ENCODE results near the gene ANTKMT.

DNA sequence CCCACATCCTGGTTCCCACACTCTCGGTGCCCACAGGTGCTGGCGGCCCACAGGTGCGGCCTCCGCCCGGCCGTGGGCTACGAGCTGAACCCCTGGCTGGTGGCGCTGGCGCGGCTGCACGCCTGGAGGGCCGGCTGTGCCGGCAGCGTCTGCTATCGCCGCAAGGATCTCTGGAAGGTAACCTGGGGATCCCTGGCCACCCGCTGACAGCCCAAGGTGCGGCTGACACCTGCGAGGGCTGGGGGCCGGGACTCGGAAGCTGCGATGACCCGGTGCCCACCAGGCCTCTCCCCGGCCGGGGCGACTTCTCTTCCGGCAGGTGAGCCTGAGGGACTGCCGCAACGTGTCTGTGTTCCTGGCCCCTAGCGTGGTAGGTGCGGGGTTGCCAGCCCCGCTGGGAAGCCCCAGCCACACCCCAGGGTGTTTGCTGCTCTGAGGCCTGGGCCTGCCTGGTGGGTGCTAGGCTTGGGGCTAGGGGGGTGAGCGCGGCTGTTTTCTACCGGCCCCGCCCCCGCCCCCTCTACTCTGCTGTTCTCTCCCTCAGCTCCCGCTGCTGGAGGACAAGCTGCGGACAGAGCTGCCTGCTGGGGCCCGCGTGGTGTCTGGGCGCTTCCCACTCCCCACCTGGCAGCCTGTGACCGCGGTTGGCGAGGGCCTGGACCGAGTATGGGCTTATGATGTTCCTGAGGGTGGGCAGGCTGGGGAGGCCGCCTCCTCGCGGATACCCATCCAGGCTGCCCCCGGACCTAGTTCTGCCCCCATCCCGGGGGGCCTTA lies 1.0 kb downstream of the ANTKMT start:
- TF ChIP-seq, protein P1, sequence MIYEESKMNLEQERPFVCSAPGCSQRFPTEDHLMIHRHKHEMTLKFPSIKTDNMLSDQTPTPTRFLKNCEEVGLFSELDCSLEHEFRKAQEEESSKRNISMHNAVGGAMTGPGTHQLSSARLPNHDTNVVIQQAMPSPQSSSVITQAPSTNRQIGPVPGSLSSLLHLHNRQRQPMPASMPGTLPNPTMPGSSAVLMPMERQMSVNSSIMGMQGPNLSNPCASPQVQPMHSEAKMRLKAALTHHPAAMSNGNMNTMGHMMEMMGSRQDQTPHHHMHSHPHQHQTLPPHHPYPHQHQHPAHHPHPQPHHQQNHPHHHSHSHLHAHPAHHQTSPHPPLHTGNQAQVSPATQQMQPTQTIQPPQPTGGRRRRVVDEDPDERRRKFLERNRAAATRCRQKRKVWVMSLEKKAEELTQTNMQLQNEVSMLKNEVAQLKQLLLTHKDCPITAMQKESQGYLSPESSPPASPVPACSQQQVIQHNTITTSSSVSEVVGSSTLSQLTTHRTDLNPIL (CRISPR knock-in tag; IDR thresholded peaks at IDR 0.05; ENCODE audit: low read depth): no peak
- TF ChIP-seq ZFP30 (CRISPR knock-in tag; IDR thresholded peaks at IDR 0.05): no peak
- TF ChIP-seq ESRRG (CRISPR knock-in tag; IDR thresholded peaks at IDR 0.05): no peak
